ENCODE measurements around the gene CDC42BPB. TPM values are rescaled to one million over a fixed set of nuclear protein-coding genes. Genes with fewer than 3 reads are reported as not detected.
A peak's percentile ranks its signal among the peaks of the same experiment; 100 is the strongest.

CDC42BPB gene
- total RNA-seq, 1 experiment from 2014 or later, result 96.9 TPM

DNA sequence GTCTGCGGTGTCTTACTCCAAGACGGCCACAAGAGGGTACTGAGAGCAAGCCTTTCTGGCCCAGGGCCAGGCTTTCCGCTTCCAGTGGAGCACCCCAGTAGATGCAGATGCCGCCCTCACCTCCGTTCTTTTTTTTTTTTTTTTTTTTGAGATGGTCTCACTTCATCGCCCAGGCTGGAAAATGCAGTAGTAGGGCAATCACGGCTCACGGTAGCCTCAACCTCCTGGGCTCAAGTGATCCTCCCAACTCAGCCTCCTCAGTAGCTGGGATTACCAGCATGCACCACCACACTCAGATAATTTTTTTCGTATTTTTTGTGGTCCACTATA, 21.0 kb upstream of the CDC42BPB start:
- Mint-ChIP-seq H3K27ac (no peak overlapping the region), H3K4me3 (no peak overlapping the region), H3K27me3 (ENCODE audit: low read depth) (peaks cover 5% of the 10 kb centered on the region), H3K9me3 (no peaks in the 10 kb centered on the region), H3K36me3 (no peaks in the 10 kb centered on the region), H3K4me1 (no peaks in the 10 kb centered on the region)
- CTCF ChIA-PET, result interaction anchor here (0.7 to 7.2 kb wide), 9 partner anchors 7 to 898 kb away, joined by 3 to 74 read pairs (median 4); partner anchors contain the start of gene LBHD2
- POLR2A ChIA-PET, result no interaction called here
- peak; percentile 77 for DNase-seq (ENCODE audit: low spot score)
- TF ChIP-seq, protein P1, sequence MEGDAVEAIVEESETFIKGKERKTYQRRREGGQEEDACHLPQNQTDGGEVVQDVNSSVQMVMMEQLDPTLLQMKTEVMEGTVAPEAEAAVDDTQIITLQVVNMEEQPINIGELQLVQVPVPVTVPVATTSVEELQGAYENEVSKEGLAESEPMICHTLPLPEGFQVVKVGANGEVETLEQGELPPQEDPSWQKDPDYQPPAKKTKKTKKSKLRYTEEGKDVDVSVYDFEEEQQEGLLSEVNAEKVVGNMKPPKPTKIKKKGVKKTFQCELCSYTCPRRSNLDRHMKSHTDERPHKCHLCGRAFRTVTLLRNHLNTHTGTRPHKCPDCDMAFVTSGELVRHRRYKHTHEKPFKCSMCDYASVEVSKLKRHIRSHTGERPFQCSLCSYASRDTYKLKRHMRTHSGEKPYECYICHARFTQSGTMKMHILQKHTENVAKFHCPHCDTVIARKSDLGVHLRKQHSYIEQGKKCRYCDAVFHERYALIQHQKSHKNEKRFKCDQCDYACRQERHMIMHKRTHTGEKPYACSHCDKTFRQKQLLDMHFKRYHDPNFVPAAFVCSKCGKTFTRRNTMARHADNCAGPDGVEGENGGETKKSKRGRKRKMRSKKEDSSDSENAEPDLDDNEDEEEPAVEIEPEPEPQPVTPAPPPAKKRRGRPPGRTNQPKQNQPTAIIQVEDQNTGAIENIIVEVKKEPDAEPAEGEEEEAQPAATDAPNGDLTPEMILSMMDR (IDR thresholded peaks at IDR 0.05), result peak; percentile 68; the same call in 1 of the 2 replicates
- TF ChIP-seq, protein P2, sequence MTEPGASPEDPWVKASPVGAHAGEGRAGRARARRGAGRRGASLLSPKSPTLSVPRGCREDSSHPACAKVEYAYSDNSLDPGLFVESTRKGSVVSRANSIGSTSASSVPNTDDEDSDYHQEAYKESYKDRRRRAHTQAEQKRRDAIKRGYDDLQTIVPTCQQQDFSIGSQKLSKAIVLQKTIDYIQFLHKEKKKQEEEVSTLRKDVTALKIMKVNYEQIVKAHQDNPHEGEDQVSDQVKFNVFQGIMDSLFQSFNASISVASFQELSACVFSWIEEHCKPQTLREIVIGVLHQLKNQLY (CRISPR knock-in tag; IDR thresholded peaks at IDR 0.05), result no peak
- TF ChIP-seq SMAD3 (CRISPR knock-in tag; IDR thresholded peaks at IDR 0.05; ENCODE audit: borderline replicate concordance) (no peak), SP1 (CRISPR knock-in tag; conservative IDR thresholded peaks at IDR 0.05) (no peak)
- TF ChIP-seq, protein P3, sequence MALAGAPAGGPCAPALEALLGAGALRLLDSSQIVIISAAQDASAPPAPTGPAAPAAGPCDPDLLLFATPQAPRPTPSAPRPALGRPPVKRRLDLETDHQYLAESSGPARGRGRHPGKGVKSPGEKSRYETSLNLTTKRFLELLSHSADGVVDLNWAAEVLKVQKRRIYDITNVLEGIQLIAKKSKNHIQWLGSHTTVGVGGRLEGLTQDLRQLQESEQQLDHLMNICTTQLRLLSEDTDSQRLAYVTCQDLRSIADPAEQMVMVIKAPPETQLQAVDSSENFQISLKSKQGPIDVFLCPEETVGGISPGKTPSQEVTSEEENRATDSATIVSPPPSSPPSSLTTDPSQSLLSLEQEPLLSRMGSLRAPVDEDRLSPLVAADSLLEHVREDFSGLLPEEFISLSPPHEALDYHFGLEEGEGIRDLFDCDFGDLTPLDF (CRISPR knock-in tag; IDR thresholded peaks at IDR 0.05), result no peak
- peak; percentile 78 for ATAC-seq

DNA sequence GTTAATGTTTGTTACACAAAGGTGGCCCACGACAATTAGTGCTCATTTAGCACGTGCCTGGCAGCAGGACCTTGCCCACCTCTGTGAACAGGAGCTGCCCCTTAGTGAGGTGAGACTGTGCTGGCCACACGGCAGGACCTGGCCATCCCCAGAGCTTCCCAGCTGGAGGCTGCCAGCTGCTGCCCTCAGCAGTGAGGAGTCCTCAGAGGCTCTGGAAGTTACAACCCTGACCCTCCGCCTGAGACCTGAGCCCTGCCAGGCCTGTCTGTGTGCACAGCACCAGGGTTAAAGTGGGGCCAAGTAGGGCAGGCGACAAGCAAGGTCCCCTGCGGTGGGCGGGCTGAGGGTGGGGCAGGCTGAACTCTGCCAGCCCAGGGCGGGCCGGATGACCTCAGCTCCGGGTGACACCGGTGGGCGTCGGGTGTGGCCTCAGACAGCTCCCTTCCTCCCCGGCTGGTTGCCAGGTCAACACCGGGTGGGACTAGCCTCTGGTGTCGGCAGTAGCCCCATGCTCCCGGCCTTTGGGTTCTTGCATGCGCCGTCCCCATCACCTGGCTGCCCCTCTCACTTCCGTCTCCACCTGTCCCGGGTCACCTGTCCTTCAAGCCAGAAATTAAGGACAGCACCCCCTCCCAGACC, 17.5 kb upstream of the CDC42BPB start:
- no peaks in the 10 kb centered on the region for H3K9me3 Mint-ChIP-seq
- TF ChIP-seq, protein P4, sequence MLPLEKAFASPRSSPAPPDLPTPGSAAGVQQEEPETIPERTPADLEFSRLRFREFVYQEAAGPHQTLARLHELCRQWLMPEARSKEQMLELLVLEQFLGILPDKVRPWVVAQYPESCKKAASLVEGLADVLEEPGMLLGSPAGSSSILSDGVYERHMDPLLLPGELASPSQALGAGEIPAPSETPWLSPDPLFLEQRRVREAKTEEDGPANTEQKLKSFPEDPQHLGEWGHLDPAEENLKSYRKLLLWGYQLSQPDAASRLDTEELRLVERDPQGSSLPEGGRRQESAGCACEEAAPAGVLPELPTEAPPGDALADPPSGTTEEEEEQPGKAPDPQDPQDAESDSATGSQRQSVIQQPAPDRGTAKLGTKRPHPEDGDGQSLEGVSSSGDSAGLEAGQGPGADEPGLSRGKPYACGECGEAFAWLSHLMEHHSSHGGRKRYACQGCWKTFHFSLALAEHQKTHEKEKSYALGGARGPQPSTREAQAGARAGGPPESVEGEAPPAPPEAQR (CRISPR knock-in tag; IDR thresholded peaks at IDR 0.05), result no peak
- TF ChIP-seq, protein P3 (CRISPR knock-in tag; IDR thresholded peaks at IDR 0.05), result no peak
- no peak for TF ChIP-seq ZNF317 (CRISPR knock-in tag; IDR thresholded peaks at IDR 0.05; ENCODE audit: borderline replicate concordance, low read depth)
- peaks cover 5% of the 10 kb centered on the region for H3K27me3 Mint-ChIP-seq (ENCODE audit: low read depth)
- no peak for DNase-seq (ENCODE audit: low spot score)
- POLR2A ChIA-PET, result no interaction called here
- H3K4me3 Mint-ChIP-seq, result peak overlapping the region; percentile 55
- H3K4me1 Mint-ChIP-seq, result no peaks in the 10 kb centered on the region
- no peaks in the 10 kb centered on the region for H3K36me3 Mint-ChIP-seq
- CTCF ChIA-PET, result interaction anchor here (0.5 to 7.2 kb wide), 30 partner anchors 9 to 436 kb away, joined by 3 to 74 read pairs (median 4); partner anchors contain the start of genes LBHD2 and TNFAIP2
- ATAC-seq, result peak; percentile 10
- H3K27ac Mint-ChIP-seq, result no peak overlapping the region

DNA sequence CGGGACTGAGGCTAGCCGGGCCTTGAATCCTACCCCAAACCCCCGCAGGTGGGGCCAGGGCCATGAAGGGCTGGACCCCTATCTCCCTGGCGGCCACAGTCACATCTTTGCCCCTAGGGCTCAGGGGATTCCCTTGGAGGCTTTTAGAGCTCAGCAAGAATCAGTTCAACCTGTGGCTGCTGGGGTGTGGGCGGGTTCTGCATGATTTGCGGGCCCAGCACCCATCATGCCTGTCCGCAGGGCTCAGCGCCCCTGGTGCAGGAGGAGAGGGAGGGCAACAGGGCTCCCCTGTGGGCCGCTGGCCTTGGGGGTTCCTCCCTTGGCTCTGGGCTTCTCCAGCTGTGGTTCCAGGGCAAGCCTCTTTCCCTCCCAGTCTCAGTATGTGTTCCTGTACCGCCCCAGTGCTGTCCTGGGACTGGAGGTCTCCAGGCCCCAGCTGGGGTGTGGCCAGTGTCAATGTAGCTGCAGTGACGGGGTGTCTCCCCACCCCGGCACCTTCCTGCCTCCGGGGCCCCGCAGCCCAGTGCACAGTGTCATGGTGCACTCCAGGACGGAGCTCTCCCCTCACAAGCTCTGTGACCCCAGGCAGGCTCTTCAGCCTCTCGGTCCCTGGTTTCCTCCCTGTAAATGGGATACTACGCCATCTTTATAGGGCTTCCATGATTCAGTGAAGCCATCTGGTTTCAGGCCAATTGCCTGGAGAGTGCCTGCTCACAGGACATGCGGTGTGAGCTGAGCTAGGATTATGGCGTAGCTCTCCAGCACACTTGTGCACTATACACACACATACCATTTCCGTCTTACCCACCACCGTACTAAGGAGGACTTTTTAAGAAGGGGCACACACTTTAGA, 16.8 kb upstream of the CDC42BPB start:
- POLR2A ChIA-PET, result no interaction called here
- H3K9me3 Mint-ChIP-seq, result no peaks in the 10 kb centered on the region
- peak overlapping the region; percentile 70; the same call in 1 of the 2 replicates for H3K27ac Mint-ChIP-seq
- ATAC-seq (no peak), DNase-seq (ENCODE audit: low spot score) (no peak)
- H3K4me3 Mint-ChIP-seq, result peak overlapping the region; percentile 50
- CTCF ChIA-PET, result interaction anchor here (0.9 to 7.2 kb wide), 19 partner anchors 12 to 437 kb away, joined by 3 to 74 read pairs (median 5); partner anchors contain the start of genes LBHD2 and TNFAIP2
- H3K27me3 Mint-ChIP-seq (ENCODE audit: low read depth), result peaks cover 5% of the 10 kb centered on the region
- H3K36me3 Mint-ChIP-seq, result no peaks in the 10 kb centered on the region
- no peaks in the 10 kb centered on the region for H3K4me1 Mint-ChIP-seq
- no peak for TF ChIP-seq HMGA2 (CRISPR knock-in tag; IDR thresholded peaks at IDR 0.05)
- no peak for TF ChIP-seq CBFB (CRISPR knock-in tag; IDR thresholded peaks at IDR 0.05; ENCODE audit: low read depth)
- TF ChIP-seq NFYB (CRISPR knock-in tag; conservative IDR thresholded peaks at IDR 0.05; ENCODE audit: low read depth), result no peak
- TF ChIP-seq, protein P5, sequence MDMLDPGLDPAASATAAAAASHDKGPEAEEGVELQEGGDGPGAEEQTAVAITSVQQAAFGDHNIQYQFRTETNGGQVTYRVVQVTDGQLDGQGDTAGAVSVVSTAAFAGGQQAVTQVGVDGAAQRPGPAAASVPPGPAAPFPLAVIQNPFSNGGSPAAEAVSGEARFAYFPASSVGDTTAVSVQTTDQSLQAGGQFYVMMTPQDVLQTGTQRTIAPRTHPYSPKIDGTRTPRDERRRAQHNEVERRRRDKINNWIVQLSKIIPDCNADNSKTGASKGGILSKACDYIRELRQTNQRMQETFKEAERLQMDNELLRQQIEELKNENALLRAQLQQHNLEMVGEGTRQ (CRISPR knock-in tag; IDR thresholded peaks at IDR 0.05), result no peak
- TF ChIP-seq, protein P3 (CRISPR knock-in tag; IDR thresholded peaks at IDR 0.05), result no peak
- TF ChIP-seq, protein P6, sequence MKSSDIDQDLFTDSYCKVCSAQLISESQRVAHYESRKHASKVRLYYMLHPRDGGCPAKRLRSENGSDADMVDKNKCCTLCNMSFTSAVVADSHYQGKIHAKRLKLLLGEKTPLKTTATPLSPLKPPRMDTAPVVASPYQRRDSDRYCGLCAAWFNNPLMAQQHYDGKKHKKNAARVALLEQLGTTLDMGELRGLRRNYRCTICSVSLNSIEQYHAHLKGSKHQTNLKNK (CRISPR knock-in tag; IDR thresholded peaks at IDR 0.05), result no peak
- no peak for TF ChIP-seq ZNF219 (CRISPR knock-in tag; IDR thresholded peaks at IDR 0.05; ENCODE audit: borderline replicate concordance)
- TF ChIP-seq, protein P4 (CRISPR knock-in tag; IDR thresholded peaks at IDR 0.05), result no peak
- no peak for TF ChIP-seq NR1H2 (CRISPR knock-in tag; IDR thresholded peaks at IDR 0.05)
- TF ChIP-seq, protein P7, sequence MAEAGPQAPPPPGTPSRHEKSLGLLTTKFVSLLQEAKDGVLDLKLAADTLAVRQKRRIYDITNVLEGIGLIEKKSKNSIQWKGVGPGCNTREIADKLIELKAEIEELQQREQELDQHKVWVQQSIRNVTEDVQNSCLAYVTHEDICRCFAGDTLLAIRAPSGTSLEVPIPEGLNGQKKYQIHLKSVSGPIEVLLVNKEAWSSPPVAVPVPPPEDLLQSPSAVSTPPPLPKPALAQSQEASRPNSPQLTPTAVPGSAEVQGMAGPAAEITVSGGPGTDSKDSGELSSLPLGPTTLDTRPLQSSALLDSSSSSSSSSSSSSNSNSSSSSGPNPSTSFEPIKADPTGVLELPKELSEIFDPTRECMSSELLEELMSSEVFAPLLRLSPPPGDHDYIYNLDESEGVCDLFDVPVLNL (CRISPR knock-in tag; IDR thresholded peaks at IDR 0.05; ENCODE audit: borderline replicate concordance, low read depth), result no peak

Measured in WTC11 (cell line).